GM12864 (cell line): Measurements from ENCODE around the gene HDAC4.

Experiments used
- DNase-seq: peaks from one replicate; pipeline ENCODE4 v3.0.0-alpha.2; 2011; ENCODE audit warnings: low read depth
- H3K4me3 ChIP-seq: 2 replicates; pipeline ENCODE4 v1.5.1; 2011; ENCODE audit warnings: mild to moderate bottlenecking, low read depth, low read length, control low read depth
- TF ChIP-seq, protein P1 (sequence below): IDR thresholded peaks from 2 replicates; pipeline ENCODE4 v1.5.1; 2011; ENCODE audit warnings: low read depth, mild to moderate bottlenecking, moderate library complexity, low read length, control low read depth, inconsistent platforms; ENCODE audit errors: missing control alignments

HDAC4 gene

DNA sequence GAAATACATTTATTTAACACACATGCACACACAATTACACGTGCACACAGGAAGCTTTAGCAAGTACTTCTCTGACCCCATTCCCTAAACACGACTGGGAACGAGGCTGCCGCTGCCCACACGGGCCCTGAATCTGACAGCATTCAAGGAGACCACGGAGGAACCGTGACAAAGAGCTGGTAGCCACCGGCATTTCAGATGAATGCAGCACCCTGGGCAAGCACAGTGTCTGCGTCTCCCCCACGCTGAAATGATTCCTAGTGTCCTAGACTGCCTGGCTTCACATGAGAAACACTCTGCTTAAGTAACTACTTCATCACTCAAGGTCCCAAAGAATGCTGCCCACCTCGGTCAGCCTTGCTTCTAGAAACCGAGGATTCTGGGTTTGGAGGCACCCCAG, 95.0 kb downstream of the HDAC4 start:
- DNase-seq, result no peak
- H3K4me3 ChIP-seq, result no peak overlapping the region
- TF ChIP-seq, protein P1, sequence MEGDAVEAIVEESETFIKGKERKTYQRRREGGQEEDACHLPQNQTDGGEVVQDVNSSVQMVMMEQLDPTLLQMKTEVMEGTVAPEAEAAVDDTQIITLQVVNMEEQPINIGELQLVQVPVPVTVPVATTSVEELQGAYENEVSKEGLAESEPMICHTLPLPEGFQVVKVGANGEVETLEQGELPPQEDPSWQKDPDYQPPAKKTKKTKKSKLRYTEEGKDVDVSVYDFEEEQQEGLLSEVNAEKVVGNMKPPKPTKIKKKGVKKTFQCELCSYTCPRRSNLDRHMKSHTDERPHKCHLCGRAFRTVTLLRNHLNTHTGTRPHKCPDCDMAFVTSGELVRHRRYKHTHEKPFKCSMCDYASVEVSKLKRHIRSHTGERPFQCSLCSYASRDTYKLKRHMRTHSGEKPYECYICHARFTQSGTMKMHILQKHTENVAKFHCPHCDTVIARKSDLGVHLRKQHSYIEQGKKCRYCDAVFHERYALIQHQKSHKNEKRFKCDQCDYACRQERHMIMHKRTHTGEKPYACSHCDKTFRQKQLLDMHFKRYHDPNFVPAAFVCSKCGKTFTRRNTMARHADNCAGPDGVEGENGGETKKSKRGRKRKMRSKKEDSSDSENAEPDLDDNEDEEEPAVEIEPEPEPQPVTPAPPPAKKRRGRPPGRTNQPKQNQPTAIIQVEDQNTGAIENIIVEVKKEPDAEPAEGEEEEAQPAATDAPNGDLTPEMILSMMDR, result no peak

DNA sequence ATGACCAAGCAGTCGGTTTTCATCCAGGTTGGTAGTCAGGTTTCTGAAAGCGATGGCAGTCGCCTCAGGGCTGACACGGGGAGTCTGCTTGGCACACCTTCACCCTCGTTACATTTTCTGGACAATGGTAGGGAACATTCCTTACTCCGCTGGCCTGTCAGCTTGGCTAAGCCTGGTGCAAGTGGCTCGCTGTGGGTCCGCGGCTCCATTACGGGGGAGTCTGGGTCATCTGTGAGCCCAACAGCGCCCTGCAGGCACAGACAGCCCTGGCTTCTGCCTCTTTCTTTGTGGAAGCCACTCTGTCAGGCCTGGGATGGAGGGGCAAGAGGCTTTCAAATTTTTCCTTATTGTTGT, 95.6 kb downstream of the HDAC4 start:
- TF ChIP-seq, protein P1, result no peak
- H3K4me3 ChIP-seq, result no peak overlapping the region
- DNase-seq, result no peak

DNA sequence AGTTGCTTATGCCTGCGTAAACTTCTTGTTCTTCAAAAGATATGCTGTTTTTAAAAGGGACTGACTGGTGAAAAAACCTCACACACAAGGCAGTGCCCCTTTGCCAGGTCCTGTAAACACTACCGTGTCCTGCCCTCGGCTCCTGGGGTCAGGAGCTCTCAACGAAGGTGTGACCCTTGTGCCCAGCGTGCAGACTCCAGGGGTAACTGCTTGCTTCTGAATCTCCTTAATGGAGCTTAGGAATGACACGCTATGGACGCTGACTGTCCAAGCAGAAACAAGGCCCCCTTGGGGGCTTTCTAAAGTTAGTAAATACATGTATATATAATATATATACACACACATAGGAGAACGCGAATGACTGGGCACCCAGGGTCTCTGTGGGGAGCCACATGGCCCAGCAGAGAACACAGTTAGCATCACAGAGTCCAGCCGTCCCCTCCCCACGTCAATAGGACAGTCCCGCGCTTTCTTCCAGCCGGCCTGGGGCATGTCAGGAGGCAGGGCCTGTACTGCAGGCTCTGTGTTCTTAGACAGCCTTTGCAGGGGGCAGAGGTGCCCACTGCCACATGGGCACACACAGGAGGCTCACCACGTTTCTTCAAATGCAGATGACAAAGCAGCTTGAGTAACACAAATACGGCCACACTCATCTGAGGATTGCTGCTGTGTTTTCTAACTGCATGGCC, 96.1 kb downstream of the HDAC4 start:
- TF ChIP-seq, protein P1, result no peak
- H3K4me3 ChIP-seq, result no peak overlapping the region
- no peak for DNase-seq

DNA sequence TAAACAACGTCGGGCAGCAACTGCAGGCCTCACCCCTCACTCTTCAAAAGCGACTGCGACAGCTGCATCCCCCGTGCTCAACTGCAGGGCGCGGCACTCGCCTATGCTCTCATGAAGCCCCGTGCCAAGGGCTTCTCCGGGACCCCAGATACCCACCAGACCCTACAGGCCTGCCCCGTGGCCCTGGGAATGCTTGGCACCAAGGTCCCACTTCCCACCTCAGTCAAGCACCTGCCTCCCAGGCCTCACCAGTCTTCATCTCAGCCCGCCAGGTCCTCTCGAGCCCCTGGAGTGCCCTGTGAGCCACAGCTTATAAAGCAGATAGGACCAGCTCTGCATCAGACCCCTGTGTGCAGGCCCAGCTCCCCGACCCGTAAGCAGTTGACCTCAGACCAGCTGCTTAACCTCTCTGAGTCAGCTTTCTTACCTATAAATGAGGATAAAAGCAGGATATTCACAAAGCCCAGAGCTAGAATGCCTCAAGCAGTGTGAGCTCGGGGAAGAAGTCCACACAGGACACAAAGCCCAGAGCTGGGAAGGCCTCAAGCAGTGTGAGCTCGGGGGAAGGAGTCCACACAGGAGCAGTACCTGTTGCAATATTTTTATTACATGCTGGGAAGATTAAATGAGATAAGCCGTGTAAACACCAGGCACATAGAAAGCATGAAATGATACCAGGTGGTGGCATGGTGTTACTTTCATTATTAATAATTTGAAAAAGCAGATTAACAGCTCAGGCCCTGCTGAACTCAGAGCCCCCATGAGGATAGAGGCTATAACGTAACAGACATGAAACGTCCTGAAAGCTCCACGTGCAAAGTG, 96.9 kb downstream of the HDAC4 start:
- no peak overlapping the region for H3K4me3 ChIP-seq
- TF ChIP-seq, protein P1, result no peak
- DNase-seq, result no peak

DNA sequence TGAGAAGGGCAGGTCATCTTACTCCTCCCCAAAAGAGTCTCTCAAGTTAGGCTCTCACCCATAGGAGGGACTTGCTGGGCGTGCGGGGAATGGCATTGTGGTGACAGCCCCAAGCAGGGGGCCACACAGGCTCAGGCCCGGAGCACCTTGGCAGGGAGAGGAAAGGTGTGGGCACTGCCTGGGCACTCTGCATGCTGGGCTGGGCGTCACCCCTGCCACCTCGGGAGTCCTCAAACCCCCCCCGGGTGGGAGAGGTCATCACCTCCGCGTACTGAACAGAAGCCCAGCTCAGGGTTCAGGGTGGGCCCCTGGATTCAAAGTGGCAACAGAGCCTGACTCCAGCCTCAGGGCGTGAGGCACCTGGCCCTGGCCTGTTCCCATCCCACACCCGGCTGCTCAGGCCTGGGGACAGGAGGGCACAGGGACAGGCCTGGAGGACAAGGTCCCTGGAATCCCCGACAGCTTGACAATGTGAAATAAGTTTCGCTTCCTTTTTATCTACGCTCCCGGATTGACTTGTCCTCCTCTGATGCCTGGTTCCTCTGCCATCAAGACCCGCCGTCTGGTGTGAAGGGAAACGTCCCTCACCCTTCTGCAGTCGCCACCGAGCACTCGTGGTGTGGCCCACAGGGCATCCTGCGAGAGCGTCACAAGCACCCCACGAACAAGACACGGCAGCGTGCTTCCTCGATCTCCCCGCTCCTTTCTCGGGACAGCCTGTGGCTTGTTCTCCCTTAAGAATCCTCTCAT, 97.8 kb downstream of the HDAC4 start:
- TF ChIP-seq, protein P1, result no peak
- no peak overlapping the region for H3K4me3 ChIP-seq
- no peak for DNase-seq

DNA sequence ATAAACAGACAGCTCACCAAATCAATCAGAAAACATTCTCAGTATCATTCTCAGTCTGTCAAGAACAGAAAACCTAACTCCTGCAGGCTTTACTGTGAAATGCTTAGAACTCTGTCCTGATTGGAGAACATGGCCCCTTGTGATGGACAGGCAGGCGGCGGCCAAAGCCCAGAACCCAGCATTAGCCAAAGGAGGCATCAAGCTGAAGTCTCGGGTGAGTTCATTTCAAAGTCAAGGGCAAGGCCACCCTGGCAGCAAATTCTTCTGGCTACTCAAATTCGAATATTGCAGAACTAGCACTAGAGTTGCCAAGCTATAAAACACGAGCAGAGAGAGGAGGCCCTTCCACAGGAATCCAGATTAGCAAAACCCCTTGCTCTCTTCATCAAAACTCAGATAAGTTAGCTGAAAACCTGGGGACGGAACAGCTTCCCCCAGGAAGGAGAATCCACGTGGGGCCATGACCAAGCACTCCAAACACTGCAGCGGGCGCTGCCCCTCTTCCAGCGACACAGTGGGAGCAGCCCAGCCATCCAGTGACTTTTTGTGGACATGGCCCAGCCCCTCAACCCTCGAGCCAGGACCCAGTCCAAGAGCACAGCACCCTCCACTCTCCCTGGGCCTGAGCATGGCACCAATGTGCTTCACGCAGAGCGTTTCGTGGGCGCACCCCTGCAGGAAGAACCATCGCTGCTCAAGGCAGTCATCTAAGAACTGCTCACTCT, 98.6 kb downstream of the HDAC4 start:
- TF ChIP-seq, protein P1, result no peak
- H3K4me3 ChIP-seq, result no peak overlapping the region
- DNase-seq, result no peak
